Measurements from ENCODE around the gene FOXP1. TPM values are rescaled to one million over a fixed set of nuclear protein-coding genes. Genes with fewer than 3 reads are reported as not detected.

FOXP1 gene
- total RNA-seq, 2 experiments from 2014 or later = 493 to 508 TPM

DNA sequence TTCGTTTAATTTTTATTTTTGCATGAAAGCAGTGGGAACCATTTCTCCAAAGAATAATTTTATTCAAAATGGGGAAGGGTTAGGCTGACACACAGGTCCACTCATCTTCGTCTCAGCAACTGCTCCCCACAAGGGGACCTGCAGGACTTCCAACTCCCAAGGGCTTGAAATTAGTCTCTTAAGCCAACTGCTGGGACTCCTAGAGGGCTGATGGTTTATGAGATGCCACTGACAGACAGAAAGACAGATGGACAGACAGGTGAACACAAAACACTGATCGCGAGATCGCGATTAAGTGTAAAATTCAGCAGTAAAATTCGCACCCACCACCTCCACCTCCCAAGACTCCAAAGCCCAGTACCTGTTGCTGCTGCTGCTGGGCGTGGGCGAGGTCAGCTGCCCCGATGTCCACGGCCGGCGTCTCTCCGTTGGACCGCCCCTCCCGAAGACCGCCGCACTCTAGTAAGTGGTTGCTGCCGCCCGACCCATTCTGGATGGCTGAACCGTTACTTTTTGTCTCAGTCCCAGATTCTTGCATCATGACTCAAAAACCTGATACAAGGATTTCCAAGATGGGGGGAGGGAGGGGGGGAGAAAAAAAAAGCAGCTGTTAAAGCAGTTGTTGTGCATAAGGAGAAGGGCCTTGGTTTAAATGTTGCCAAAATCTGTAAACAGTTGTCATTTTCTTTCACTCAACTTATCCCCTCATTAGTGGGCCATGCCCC lies 385.5 kb downstream of the FOXP1 start:
- ChIA-PET POLR2A (no interaction called here), CTCF (no interaction called here)
- no peaks in the 10 kb centered on the region for H3K27me3 ChIP-seq (ENCODE audit: control insufficient read depth in 1 of 2, insufficient read depth in 2 of 2, low read length in 2 of 2)
- Mint-ChIP-seq H3K36me3 (ENCODE audit: low read depth) (peaks cover 60% of the 10 kb centered on the region), H3K4me1 (ENCODE audit: low read depth) (peaks cover 54% of the 10 kb centered on the region), H3K27ac (peak overlapping the region; percentile 45), H3K4me3 (no peak overlapping the region), H3K9me3 (no peaks in the 10 kb centered on the region), H3K27me3 (no peaks in the 10 kb centered on the region)
- intact Hi-C loops (cut with DNase I, micrococcal nuclease) = loop anchor here in 1 of 2 experiments (2.0 kb wide), 1 partner anchor 17 kb away; no protein-coding TSS in a partner anchor
- H3K4me3 ChIP-seq (ENCODE audit: low read length) = no peak overlapping the region
- H3K4me1 ChIP-seq (ENCODE audit: insufficient read depth, low read length) = no peaks in the 10 kb centered on the region
- DNase-seq = no peak
- H3K36me3 ChIP-seq (ENCODE audit: insufficient read depth, low read length) = peaks cover 25% of the 10 kb centered on the region
- no peaks in the 10 kb centered on the region for H3K9me3 ChIP-seq (ENCODE audit: control insufficient read depth in 1 of 2, insufficient read depth in 1 of 2, low read length in 2 of 2)
- ATAC-seq (ENCODE audit: poor library complexity) = no peak
- TF ChIP-seq, protein P1, sequence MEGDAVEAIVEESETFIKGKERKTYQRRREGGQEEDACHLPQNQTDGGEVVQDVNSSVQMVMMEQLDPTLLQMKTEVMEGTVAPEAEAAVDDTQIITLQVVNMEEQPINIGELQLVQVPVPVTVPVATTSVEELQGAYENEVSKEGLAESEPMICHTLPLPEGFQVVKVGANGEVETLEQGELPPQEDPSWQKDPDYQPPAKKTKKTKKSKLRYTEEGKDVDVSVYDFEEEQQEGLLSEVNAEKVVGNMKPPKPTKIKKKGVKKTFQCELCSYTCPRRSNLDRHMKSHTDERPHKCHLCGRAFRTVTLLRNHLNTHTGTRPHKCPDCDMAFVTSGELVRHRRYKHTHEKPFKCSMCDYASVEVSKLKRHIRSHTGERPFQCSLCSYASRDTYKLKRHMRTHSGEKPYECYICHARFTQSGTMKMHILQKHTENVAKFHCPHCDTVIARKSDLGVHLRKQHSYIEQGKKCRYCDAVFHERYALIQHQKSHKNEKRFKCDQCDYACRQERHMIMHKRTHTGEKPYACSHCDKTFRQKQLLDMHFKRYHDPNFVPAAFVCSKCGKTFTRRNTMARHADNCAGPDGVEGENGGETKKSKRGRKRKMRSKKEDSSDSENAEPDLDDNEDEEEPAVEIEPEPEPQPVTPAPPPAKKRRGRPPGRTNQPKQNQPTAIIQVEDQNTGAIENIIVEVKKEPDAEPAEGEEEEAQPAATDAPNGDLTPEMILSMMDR (IDR thresholded peaks at IDR 0.05) = no peak
- H3K27ac ChIP-seq (ENCODE audit: low read depth in 1 of 2, low read length in 2 of 2) = no peak overlapping the region

DNA sequence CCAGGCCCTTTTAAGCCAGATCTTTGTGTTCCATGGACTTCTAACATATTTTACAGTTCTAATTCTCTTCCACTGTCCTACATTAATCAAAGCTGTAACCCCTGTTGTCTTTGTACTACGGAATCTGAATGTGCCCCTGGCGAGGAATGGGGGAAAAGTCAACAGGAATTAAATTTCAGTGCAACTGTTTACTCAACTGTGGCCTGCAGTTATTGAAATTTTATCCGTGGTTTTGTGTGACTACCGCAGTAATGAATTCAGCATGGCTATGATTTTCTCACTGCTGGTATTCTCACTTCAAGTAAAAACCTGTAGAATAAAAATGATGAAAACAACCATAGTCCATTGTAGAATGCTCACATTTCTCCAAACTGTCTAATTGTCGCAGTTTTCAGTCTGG lies 388.0 kb downstream of the FOXP1 start:
- DNase-seq = no peak
- POLR2A ChIA-PET = no interaction called here
- H3K27ac ChIP-seq (ENCODE audit: low read depth in 1 of 2, low read length in 2 of 2) = no peak overlapping the region
- TF ChIP-seq, protein P1 (IDR thresholded peaks at IDR 0.05) = no peak
- CTCF ChIA-PET = no interaction called here
- no peaks in the 10 kb centered on the region for H3K9me3 Mint-ChIP-seq
- no peak overlapping the region for H3K27ac Mint-ChIP-seq
- peaks cover 25% of the 10 kb centered on the region for H3K36me3 ChIP-seq (ENCODE audit: insufficient read depth, low read length)
- H3K9me3 ChIP-seq (ENCODE audit: control insufficient read depth in 1 of 2, insufficient read depth in 1 of 2, low read length in 2 of 2) = no peaks in the 10 kb centered on the region
- no peak for ATAC-seq (ENCODE audit: poor library complexity)
- H3K27me3 Mint-ChIP-seq = no peaks in the 10 kb centered on the region
- no peaks in the 10 kb centered on the region for H3K4me1 ChIP-seq (ENCODE audit: insufficient read depth, low read length)
- no peak overlapping the region for H3K4me3 Mint-ChIP-seq
- peaks cover 74% of the 10 kb centered on the region for H3K36me3 Mint-ChIP-seq (ENCODE audit: low read depth)
- H3K4me3 ChIP-seq (ENCODE audit: low read length) = no peak overlapping the region
- peaks cover 56% of the 10 kb centered on the region for H3K4me1 Mint-ChIP-seq (ENCODE audit: low read depth)
- intact Hi-C loops (cut with DNase I, micrococcal nuclease) = no loop called here
- no peaks in the 10 kb centered on the region for H3K27me3 ChIP-seq (ENCODE audit: control insufficient read depth in 1 of 2, insufficient read depth in 2 of 2, low read length in 2 of 2)

DNA sequence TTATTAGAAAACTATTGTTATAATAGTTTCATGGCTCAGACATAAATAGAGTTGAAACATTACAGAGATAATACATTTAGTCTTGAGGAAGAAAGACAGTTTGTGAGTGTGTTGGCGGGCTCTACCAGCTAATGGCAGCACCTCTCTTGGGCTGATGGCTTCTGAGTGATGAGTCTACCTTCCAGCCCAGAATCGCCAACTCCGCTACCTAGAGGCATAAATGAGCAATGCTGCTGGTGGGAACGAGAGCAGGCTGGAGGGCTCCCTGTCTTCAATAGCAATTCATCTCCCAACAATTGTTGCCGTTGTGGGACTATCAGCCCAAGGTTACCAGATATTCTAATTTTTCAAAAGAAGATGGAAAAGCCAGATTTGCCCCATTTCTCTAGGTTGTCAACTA lies 388.7 kb downstream of the FOXP1 start:
- ChIA-PET POLR2A (no interaction called here), CTCF (no interaction called here)
- Mint-ChIP-seq H3K27me3 (no peaks in the 10 kb centered on the region), H3K27ac (no peak overlapping the region), H3K9me3 (no peaks in the 10 kb centered on the region), H3K4me3 (no peak overlapping the region), H3K36me3 (ENCODE audit: low read depth) (peaks cover 79% of the 10 kb centered on the region), H3K4me1 (ENCODE audit: low read depth) (peaks cover 57% of the 10 kb centered on the region)
- DNase-seq (no peak), ATAC-seq (ENCODE audit: poor library complexity) (no peak)
- intact Hi-C loops (cut with DNase I, micrococcal nuclease) = no loop called here
- Histone ChIP-seq H3K27me3 (ENCODE audit: control insufficient read depth in 1 of 2, insufficient read depth in 2 of 2, low read length in 2 of 2) (no peaks in the 10 kb centered on the region), H3K9me3 (ENCODE audit: control insufficient read depth in 1 of 2, insufficient read depth in 1 of 2, low read length in 2 of 2) (no peaks in the 10 kb centered on the region), H3K27ac (ENCODE audit: low read depth in 1 of 2, low read length in 2 of 2) (no peak overlapping the region), H3K4me1 (ENCODE audit: insufficient read depth, low read length) (no peaks in the 10 kb centered on the region), H3K36me3 (ENCODE audit: insufficient read depth, low read length) (peaks cover 25% of the 10 kb centered on the region), H3K4me3 (ENCODE audit: low read length) (no peak overlapping the region)
- TF ChIP-seq, protein P1 (IDR thresholded peaks at IDR 0.05) = no peak
